Small intestine (tissue), 7 donors: ENCODE data around the gene NAGK. TPM values are rescaled to one million over a fixed set of nuclear protein-coding genes. Genes with fewer than 3 reads are reported as not detected.
"Not testable (repeated sequence)": the region's sequence is repeated elsewhere in the genome, so short reads cannot be mapped to it uniquely, and the experiment has no call there.

Experiments
- DNase-seq, 2 donors: peaks; one replicate each; pipeline versions ENCODE4 v3.0.0 to v3.0.0-alpha.2; 2013
- FAIRE-seq: peaks from 2 replicates; lab custom pipeline; 2012; peaks lifted over from hg19 to GRCh38; lab: Jason Lieb, UNC
- H3K27ac ChIP-seq, 3 donors: one replicate each; pipeline ENCODE4 v1.5.1; 2013; ENCODE audit warnings: low read length in 2 of 3, mild to moderate bottlenecking in 2 of 3, control low read depth in 1 of 3, inconsistent platforms in 1 of 3, low read depth in 1 of 3, moderate library complexity in 1 of 3
- H3K27me3 ChIP-seq, 3 donors: one replicate each; pipeline ENCODE4 v1.6.1; 2013; ENCODE audit warnings: low read length in 3 of 3, inconsistent platforms in 1 of 3; ENCODE audit not compliant: control insufficient read depth in 3 of 3, insufficient read depth in 3 of 3
- H3K36me3 ChIP-seq, 3 donors: one replicate each; pipeline ENCODE4 v1.6.1; 2013; ENCODE audit warnings: low read length in 3 of 3, inconsistent platforms in 1 of 3, low read depth in 1 of 3, mild to moderate bottlenecking in 1 of 3, moderate library complexity in 1 of 3; ENCODE audit not compliant: control insufficient read depth in 3 of 3, insufficient read depth in 2 of 3
- H3K4me1 ChIP-seq, 3 donors: one replicate each; pipeline ENCODE4 v1.6.1; 2013; ENCODE audit warnings: low read length in 2 of 3, inconsistent platforms in 1 of 3, low read depth in 1 of 3, mild to moderate bottlenecking in 1 of 3, moderate library complexity in 1 of 3; ENCODE audit not compliant: control insufficient read depth in 3 of 3, insufficient read depth in 2 of 3
- H3K4me3 ChIP-seq, 3 donors: one replicate each; pipeline ENCODE4 v1.5.1; 2013; ENCODE audit warnings: low read length in 3 of 3, control low read depth in 1 of 3, inconsistent platforms in 1 of 3, low read depth in 1 of 3, mild to moderate bottlenecking in 1 of 3, moderate library complexity in 1 of 3
- H3K9me3 ChIP-seq, 2 donors: one replicate each; pipeline ENCODE4 v1.6.1; 2013; ENCODE audit warnings: low read depth in 1 of 2, low read length in 1 of 2; ENCODE audit not compliant: control insufficient read depth in 2 of 2, insufficient read depth in 1 of 2
- WGBS, 3 donors: extraction: QIAGEN DNeasy Blood & Tissue Kit; methylation state at CpG; one replicate each; pipeline ENCODE4 v1.1.7; 2013; 5-methylcytosine and 5-hydroxymethylcytosine counted together
- polyA plus RNA-seq, 4 donors: library from polyadenylated mRNA; stranded (reverse) in 3 of 4; unstranded in 1 of 4; fragments of 200-250 nt in 3 of 4; fragments of 120-200 nt in 1 of 4; gene quantifications; one replicate each; pipeline versions ENCODE4 v1.2.1 to v1.2.3, GENCODE V29; 2013
- donor health status: healthy with polysubstance abuse.
- donor health status: control.
- donor health status: control.
- donor health status: Bipolar disorder and iron deficiency.
- donor health status: healthy.

Gene NAGK
- polyA plus RNA-seq, 4 donors, result 54.8 to 81.0 (median 73.9) TPM

DNA sequence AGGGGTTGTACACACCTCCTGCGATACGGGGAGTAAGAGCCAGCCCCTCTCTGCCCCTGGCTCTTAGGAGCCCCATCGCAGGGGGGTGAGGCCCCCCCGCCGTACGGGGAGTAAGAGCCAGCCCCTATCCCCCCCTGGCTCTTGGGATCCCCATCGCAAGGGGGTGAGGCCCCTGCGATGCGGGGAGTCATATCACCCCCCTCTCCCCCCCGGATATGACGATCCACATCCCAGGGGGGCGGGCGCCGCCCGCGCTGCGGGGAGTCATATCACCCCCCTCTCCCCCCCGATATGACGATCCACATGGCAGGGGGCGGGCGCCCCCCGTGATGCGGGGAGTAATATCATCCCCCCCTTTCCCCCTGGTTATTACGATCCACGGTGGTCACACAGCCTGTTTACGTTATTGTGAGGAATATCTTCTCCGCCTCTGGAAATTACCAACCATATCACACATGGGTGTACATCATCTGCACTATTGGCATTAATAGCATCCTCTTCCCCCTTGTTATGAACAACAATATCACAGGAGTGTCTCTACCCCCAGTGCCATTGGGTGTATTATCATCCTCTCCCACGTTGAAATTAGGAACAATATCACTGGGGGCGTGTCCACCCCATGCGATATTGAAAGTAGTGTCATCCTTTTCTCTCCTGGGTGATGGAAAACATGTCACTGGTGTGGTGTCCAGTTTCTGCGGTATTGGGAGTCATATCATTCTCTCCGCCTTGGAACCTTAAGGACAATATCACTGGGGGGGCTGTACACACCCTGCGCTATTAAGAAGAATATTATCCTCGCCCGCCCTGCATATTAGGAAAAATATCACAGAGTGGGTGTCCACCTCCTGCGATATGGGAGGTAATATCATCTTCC, 24.7 kb upstream of the NAGK start:
- no peak overlapping the region for H3K4me3 ChIP-seq
- peaks cover 0 to 2% (median 0%) of the 10 kb centered on the region in 3 donors for H3K27me3 ChIP-seq
- FAIRE-seq (no peak), DNase-seq (no peak)
- no peak overlapping the region for H3K27ac ChIP-seq
- H3K36me3 ChIP-seq, result no peaks in the 10 kb centered on the region
- 81 to 88% (median 87%) methylated on average over 27 to 36 of the region's 36 CpGs for WGBS, 3 donors
- no peaks in the 10 kb centered on the region for H3K4me1 ChIP-seq
- H3K9me3 ChIP-seq, result no peaks in the 10 kb centered on the region

DNA sequence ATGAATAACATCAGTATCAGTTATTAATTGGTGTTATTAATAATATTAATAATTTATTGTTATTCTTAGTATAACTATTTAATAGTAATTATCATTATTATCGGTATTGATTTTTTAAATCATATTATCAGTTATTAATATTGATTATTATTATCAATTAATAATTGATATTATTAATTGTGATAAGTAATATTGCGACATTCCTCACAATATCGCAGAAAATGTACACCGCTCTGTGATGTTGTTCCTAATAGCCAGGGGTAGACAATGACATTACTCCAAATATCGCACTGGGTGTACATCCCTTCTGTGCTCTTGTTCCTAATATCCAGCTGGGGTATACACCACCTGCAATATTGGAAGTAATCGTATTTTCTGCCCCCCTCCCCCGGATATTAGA, 23.3 kb upstream of the NAGK start:
- DNase-seq, result no peak
- peak; percentile 36 for FAIRE-seq
- no peak overlapping the region for H3K4me3 ChIP-seq
- WGBS, 3 donors, result 88 to 93% (median 93%) methylated on average over 7 of the region's 7 CpGs
- peaks cover 0 to 2% (median 0%) of the 10 kb centered on the region in 3 donors for H3K27me3 ChIP-seq
- H3K27ac ChIP-seq, result no peak overlapping the region
- no peaks in the 10 kb centered on the region for H3K4me1 ChIP-seq
- no peaks in the 10 kb centered on the region for H3K9me3 ChIP-seq
- no peaks in the 10 kb centered on the region for H3K36me3 ChIP-seq

DNA sequence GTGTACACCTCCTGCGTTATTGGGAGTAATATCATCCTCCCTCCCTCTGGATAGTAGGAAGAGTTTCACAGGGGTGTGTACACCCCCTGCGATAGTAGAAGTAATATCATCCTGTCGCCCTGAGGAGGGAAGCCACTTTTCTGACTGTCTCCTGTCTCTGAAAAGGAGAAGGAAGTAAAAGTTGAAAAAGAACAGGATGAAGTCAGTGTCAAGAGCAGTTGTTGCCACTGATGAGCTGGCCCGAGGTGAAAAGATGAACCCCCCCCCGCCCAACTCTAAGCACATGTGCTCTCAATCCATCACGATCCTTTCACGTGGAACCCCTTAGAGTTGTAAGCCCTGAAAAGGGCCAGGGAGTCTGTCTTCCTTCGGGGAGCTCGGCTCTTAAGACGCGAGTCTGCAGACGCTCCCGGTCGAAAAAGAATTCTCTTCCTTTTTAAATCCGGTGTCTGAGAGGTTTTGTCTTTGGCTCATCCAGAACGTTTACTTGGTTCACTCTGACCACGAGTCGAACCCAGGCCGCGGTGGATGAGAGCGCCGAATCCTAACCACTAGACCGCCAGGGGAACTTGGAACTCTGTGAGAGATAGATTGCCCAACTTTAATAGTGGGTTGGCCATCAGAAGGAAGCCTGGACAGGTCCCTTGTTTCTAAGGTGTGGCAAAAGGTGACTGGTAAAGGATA, 22.4 kb upstream of the NAGK start:
- Histone ChIP-seq H3K9me3 (no peaks in the 10 kb centered on the region), H3K27me3 (peaks cover 0 to 2% (median 0%) of the 10 kb centered on the region in 3 donors), H3K4me3 (no peak overlapping the region), H3K27ac (no peak overlapping the region), H3K4me1 (no peaks in the 10 kb centered on the region), H3K36me3 (no peaks in the 10 kb centered on the region)
- DNase-seq (no peak), FAIRE-seq (no peak)
- 72 to 85% (median 79%) methylated on average over 23 of the region's 23 CpGs for WGBS, 3 donors

DNA sequence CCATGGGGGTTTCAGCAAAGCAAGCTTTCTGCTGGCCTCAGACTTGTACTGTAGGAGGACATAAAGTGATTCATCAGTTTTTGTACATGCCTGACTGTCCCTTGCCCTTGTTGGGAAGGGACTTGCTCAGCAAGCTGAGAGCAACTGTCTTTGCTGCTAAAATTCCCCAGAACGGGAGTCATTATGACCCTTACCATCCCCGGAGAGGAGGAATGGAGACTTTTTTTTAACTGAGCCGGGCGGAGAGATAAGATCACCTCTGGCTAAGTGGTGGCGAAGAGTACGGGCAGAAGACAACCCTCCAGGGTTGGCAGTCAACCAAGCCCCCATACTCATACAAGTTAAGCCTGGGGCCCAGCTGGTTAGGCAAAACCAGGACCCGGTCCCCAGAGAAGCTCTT, 20.4 kb upstream of the NAGK start:
- Histone ChIP-seq H3K27ac (no peak overlapping the region), H3K27me3 (no peaks in the 10 kb centered on the region), H3K9me3 (no peaks in the 10 kb centered on the region), H3K4me1 (no peaks in the 10 kb centered on the region), H3K36me3 (no peaks in the 10 kb centered on the region), H3K4me3 (no peak overlapping the region)
- no peak for DNase-seq
- WGBS, 3 donors, result 79 to 92% (median 90%) methylated on average over 7 of the region's 7 CpGs
- no peak for FAIRE-seq

DNA sequence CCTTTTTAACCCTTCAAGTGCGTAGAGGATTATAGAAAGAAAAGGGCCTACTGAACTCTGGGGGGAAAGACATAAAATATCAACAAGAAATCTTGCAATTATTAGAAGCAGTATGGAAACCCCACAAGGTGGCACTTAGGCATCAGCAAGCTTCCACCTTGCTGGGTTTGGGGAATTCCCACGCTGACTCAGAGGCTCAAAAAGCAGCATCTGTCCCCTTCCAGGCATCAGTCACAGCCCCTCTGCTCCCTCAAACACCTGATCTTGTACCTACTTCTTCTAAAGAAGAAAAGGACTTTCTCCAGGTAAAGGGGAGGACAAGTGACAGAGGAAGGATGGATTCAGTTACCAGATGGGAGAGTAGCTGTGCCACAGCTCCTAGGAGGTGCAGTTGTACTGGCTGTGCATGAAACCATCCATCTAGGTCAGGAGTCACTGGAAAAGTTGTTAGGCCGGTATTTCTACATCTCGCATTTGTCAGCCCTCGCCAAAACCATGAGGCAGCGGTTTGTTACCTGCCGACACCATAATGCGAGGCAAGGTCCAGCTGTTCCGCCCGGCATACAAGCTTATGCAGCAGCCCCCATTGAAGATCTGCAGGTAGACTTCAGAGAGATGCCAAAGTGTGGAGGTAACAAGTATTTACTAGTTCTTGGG, 18.6 kb upstream of the NAGK start:
- H3K36me3 ChIP-seq, H3K9me3 ChIP-seq, H3K4me1 ChIP-seq, H3K4me3 ChIP-seq, H3K27me3 ChIP-seq, FAIRE-seq, H3K27ac ChIP-seq: not testable (repeated sequence)
- WGBS, 3 donors, result 17 to 67% (median 38%) methylated on average over 10 of the region's 10 CpGs
- DNase-seq, result peak in 1 of 2 donors; percentile 29

DNA sequence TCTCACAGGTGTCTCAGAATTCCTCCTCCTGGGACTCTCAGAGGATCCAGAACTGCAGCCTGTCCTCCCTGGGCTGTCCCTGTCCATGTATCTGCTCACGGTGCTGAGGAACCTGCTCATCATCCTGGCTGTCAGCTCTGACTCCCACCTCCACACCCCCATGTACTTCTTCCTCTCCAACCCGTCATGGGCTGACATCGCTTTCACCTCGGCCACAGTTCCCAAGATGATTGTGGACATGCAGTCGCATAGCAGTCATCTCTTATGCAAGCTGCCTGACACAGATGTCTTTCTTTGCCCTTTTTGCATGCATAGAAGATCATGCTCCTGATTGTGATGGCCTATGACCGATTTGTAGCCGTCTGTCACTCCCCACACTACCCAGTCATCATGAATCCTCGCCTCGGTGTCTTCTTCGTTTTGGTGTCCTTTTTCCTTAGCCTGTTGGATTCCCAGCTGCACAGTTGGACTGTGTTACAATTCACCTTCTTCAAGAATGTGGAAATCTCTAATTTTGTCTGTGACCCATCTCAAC, 13.2 kb upstream of the NAGK start:
- peaks cover 0 to 10% (median 0%) of the 10 kb centered on the region in 3 donors for H3K27me3 ChIP-seq
- H3K4me3 ChIP-seq, H3K4me1 ChIP-seq, H3K9me3 ChIP-seq, DNase-seq, FAIRE-seq, H3K36me3 ChIP-seq, H3K27ac ChIP-seq: not testable (repeated sequence)
- WGBS, 3 donors, result 73 to 88% (median 83%) methylated on average over 10 of the region's 10 CpGs

DNA sequence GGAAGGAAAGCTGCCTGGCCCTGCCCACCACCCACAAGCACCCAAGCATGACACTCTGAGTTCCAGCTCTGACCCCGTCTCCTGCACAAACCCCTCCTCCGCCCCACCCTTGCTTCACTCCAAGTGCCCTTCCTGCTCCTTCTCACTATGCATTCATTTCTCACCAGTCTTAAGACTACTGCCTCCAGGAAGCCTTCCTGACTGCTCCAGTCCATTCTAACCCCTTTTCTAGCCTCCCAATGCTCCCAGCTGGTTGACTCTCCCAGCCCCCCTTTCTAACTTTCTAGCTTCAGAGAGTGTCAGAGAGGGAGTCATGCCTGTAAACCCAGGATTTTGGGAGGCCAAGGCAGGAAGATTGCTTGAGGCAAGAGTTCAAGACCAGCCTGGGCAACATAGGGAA, 8.2 kb upstream of the NAGK start:
- no peak for DNase-seq
- H3K27ac ChIP-seq, result no peak overlapping the region
- no peaks in the 10 kb centered on the region for H3K9me3 ChIP-seq
- H3K36me3 ChIP-seq, result no peaks in the 10 kb centered on the region
- peaks cover 0 to 17% (median 0%) of the 10 kb centered on the region in 3 donors for H3K27me3 ChIP-seq
- no peak overlapping the region for H3K4me3 ChIP-seq
- H3K4me1 ChIP-seq, result peaks cover 0 to 8% (median 0%) of the 10 kb centered on the region in 3 donors
- no peak for FAIRE-seq
- 68 to 76% (median 69%) methylated on average over 2 of the region's 2 CpGs for WGBS, 3 donors

DNA sequence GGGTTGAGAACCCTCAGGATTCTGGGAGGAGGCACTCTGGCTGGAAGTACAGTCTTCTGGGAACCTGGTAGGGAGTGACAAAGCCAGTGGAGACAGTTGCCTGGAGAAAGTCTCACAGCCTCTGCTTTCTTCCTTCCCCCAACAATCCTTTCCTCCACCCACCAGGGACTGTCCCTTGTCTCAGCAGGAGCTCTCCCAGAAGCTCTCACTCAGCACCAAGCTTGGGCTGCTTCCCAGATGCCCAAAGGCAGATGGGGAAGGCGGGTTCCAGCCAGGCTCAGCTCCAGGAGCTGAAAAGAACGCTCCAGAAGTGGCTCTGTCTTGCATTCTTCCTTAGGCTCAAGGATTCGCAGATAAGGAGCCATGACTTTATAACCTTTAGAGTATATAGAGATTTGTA, 7.6 kb upstream of the NAGK start:
- Histone ChIP-seq H3K36me3 (no peaks in the 10 kb centered on the region), H3K27ac (no peak overlapping the region), H3K4me1 (peaks cover 0 to 8% (median 0%) of the 10 kb centered on the region in 3 donors), H3K9me3 (no peaks in the 10 kb centered on the region), H3K27me3 (peaks cover 0 to 17% (median 0%) of the 10 kb centered on the region in 3 donors), H3K4me3 (no peak overlapping the region)
- DNase-seq (no peak), FAIRE-seq (no peak)
- 59 to 70% (median 64%) methylated on average over 3 of the region's 3 CpGs for WGBS, 3 donors
